IMR-90 (cell line): ENCODE data around the gene RSRC1. TPM values are rescaled to one million over a fixed set of nuclear protein-coding genes. Genes with fewer than 3 reads are reported as not detected.
A peak's percentile ranks its signal among the peaks of the same experiment; 100 is the strongest.

Experiments used
- ATAC-seq: fragments of 200-7000 bp; cut with Tn5 transposase; 2 replicates; pipeline ENCODE4 v1.9.1; 2020; ENCODE audit warnings: low read depth, mild to moderate bottlenecking, moderate library complexity
- BruUV-seq: library from RNA; stranded (reverse); fragments of 400-500 nt; replicated peaks from 2 replicates; lab custom pipeline; 2021; lab: Mats Ljungman, UMichigan
- CTCF ChIA-PET: fragments of 300-600 bp; formaldehyde crosslinking; extraction: SDS; loops from one replicate; lab custom pipeline; 2021; ENCODE audit warnings: antibody characterized with exemption; lab: Yijun Ruan, JAX
- POLR2A ChIA-PET: fragments of 300-600 bp; sonication (Branson Sonifier 250); formaldehyde crosslinking; loops from one replicate; lab custom pipeline; 2022; ENCODE audit warnings: antibody characterized with exemption; ENCODE audit not compliant: unreplicated experiment; lab: Charles Lee
- DNase-seq: peaks from one replicate; pipeline ENCODE4 v3.0.0; 2013
- H2AFZ ChIP-seq: replicated peaks from 2 replicates; pipeline ENCODE3; 2013; ENCODE audit warnings: low read length, mild to moderate bottlenecking; ENCODE audit not compliant: poor library complexity
- H2AK5ac ChIP-seq: 2 replicates; pipeline ENCODE4 v1.6.1; 2013; ENCODE audit warnings: low read depth, low read length, inconsistent platforms
- H2AK9ac ChIP-seq: replicated peaks from 2 replicates; pipeline ENCODE3; 2013; ENCODE audit warnings: mild to moderate bottlenecking, low read depth, low read length, moderate library complexity; ENCODE audit not compliant: poor library complexity
- H2BK120ac ChIP-seq: 2 replicates; pipeline ENCODE4 v1.6.1; 2013; ENCODE audit warnings: low read depth, low read length, inconsistent platforms
- H2BK15ac ChIP-seq: 3 replicates; pipeline ENCODE4 v1.6.1; 2013; ENCODE audit warnings: low read depth, low read length, inconsistent platforms
- H2BK20ac ChIP-seq: 2 replicates; pipeline ENCODE4 v1.6.1; 2013; ENCODE audit warnings: low read depth, mild to moderate bottlenecking, inconsistent platforms, low read length, moderate library complexity
- H2BK5ac ChIP-seq: 2 replicates; pipeline ENCODE4 v1.6.1; 2013; ENCODE audit warnings: mild to moderate bottlenecking, low read depth, low read length, inconsistent platforms; ENCODE audit not compliant: poor library complexity, severe bottlenecking
- H3K14ac ChIP-seq: replicated peaks from 2 replicates; pipeline ENCODE4 v1.6.1; 2013; ENCODE audit warnings: low read depth, low read length, inconsistent platforms
- H3K18ac ChIP-seq: 2 replicates; pipeline ENCODE4 v1.6.1; 2013; ENCODE audit warnings: low read depth, low read length, control low read depth
- H3K23ac ChIP-seq: 2 replicates; pipeline ENCODE4 v1.6.1; 2013; ENCODE audit warnings: low read depth, low read length, inconsistent platforms
- H3K27ac ChIP-seq: 2 replicates; pipeline ENCODE4 v1.5.1; 2013; ENCODE audit warnings: mild to moderate bottlenecking, control low read depth, low read length; ENCODE audit not compliant: insufficient read depth
- H3K27me3 ChIP-seq: 2 replicates; pipeline ENCODE4 v1.6.1; 2013; ENCODE audit warnings: low read length; ENCODE audit not compliant: control insufficient read depth, insufficient read depth
- H3K36me3 ChIP-seq: 2 replicates; pipeline ENCODE4 v1.6.1; 2013; ENCODE audit warnings: low read length, mixed read lengths; ENCODE audit not compliant: control insufficient read depth, insufficient read depth
- H3K4ac ChIP-seq: 2 replicates; pipeline ENCODE4 v1.6.1; 2013; ENCODE audit warnings: low read depth, low read length, inconsistent platforms
- H3K4me1 ChIP-seq: 2 replicates; pipeline ENCODE4 v1.6.1; 2013; ENCODE audit warnings: low read length, mixed read lengths; ENCODE audit not compliant: control insufficient read depth, insufficient read depth
- H3K4me2 ChIP-seq: 2 replicates; pipeline ENCODE4 v1.6.1; 2013; ENCODE audit warnings: low read depth, mild to moderate bottlenecking, control low read depth, low read length, moderate library complexity
- H3K4me3 ChIP-seq: 2 replicates; pipeline ENCODE4 v1.5.1; 2013; ENCODE audit warnings: low read depth, mild to moderate bottlenecking, control low read depth, low read length, moderate library complexity; ENCODE audit not compliant: insufficient read depth
- H3K56ac ChIP-seq: 2 replicates; pipeline ENCODE4 v1.6.1; 2013; ENCODE audit warnings: low read length, inconsistent platforms; ENCODE audit not compliant: insufficient read depth; ENCODE audit errors: extremely low read depth
- H3K79me1 ChIP-seq, 2 experiments: 2 replicates each; pipeline ENCODE4 v1.6.1; 2013; ENCODE audit warnings: low read length in 2 of 2, inconsistent platforms in 1 of 2, low read depth in 1 of 2
- H3K9ac ChIP-seq: 2 replicates; pipeline ENCODE4 v1.6.1; 2013; ENCODE audit warnings: low read depth, low read length, control low read depth
- H3K9me1 ChIP-seq: 2 replicates; pipeline ENCODE4 v1.6.1; 2013; ENCODE audit warnings: low read length, inconsistent platforms; ENCODE audit not compliant: insufficient read depth
- H3K9me3 ChIP-seq: 2 replicates; pipeline ENCODE4 v1.6.1; 2013; ENCODE audit warnings: low read length; ENCODE audit not compliant: control insufficient read depth, insufficient read depth
- H4K20me1 ChIP-seq: 2 replicates; pipeline ENCODE4 v1.6.1; 2013; ENCODE audit warnings: low read length, inconsistent platforms; ENCODE audit not compliant: insufficient read depth
- H4K5ac ChIP-seq: 2 replicates; pipeline ENCODE4 v1.6.1; 2013; ENCODE audit warnings: mild to moderate bottlenecking, low read depth, low read length, control low read depth
- H4K8ac ChIP-seq, 2 experiments: 2 replicates each; pipeline ENCODE4 v1.6.1; 2013; ENCODE audit warnings: low read depth in 2 of 2, low read length in 2 of 2, control low read depth in 1 of 2, inconsistent platforms in 1 of 2
- H4K91ac ChIP-seq: 2 replicates; pipeline ENCODE4 v1.6.1; 2013; ENCODE audit warnings: low read depth, low read length, inconsistent platforms; ENCODE audit not compliant: insufficient read depth
- CEBPB ChIP-seq: IDR thresholded peaks from 2 replicates; pipeline ENCODE4 v1.6.1; 2012; ENCODE audit warnings: low read depth, low read length, improper control_type of control experiment
- FOS ChIP-seq: fragments of 150-350 bp; IDR thresholded peaks from 2 replicates; pipeline ENCODE4 v1.6.1; 2016; ENCODE audit warnings: low read depth, low read length
- MAZ ChIP-seq: IDR thresholded peaks from 2 replicates; pipeline ENCODE4 v1.6.1; 2012; ENCODE audit warnings: low read depth, mild to moderate bottlenecking, low read length, improper control_type of control experiment, moderate library complexity, borderline replicate concordance
- dilution Hi-C: fragments of 300-500 bp; cut with HindIII; formaldehyde crosslinking; loops from one replicate; pipeline ENCODE4 v1.14.3; 2018; ENCODE audit warnings: low sequenced_read_pairs; ENCODE audit not compliant: unreplicated experiment
- in situ Hi-C: fragments of 300-500 bp; cut with MboI; formaldehyde crosslinking; loops from 3 replicates; pipeline ENCODE4 v1.14.3; 2019; ENCODE audit warnings: low sequenced_read_pairs, inconsistent platforms, mixed read lengths
- intact Hi-C: fragments of 100-400 bp; cut with micrococcal nuclease; formaldehyde crosslinking; loops from 2 replicates; pipeline ENCODE4 v1.10.0; 2022
- polyA plus RNA-seq, 3 experiments: library from polyadenylated mRNA; depleted of rRNA; stranded (reverse); fragments of >200 nt; gene quantifications; 2 replicates each; pipeline ENCODE4 v1.2.3, GENCODE V29; 2012; ENCODE audit warnings: low replicate concordance in 1 of 3
- total RNA-seq: library from RNA; depleted of rRNA; stranded (reverse); fragments of >200 nt; gene quantifications from 2 replicates; pipeline ENCODE4 v1.2.3, GENCODE V29; 2012

RSRC1 gene
- total and polyA plus RNA-seq, 2 of the 4 experiments (the other 2 are of a cell fraction), result 3.8 to 41.8 TPM

DNA sequence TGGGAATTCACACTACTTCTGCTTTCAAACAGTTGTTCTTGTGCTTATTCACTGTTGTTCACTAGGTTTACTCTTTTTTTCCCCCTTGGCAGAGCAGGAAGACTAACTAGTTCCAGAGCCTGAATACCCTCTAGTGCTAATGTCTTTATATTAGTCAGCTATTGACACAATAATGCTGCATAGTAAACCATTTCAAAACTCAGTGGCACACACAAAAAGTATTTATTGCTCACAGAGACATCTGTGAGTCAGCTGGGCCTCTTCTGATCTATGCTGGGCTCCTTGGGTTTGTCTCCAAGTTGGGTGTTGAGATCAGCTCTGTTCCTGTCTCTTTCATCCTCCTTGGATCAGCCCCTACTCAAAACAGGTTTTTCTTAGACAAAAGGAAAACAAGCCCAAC, 51.1 kb downstream of the RSRC1 start:
- TF ChIP-seq CEBPB (peak; percentile 83), FOS (peak; percentile 71), MAZ (no peak)
- Histone ChIP-seq H2BK120ac (no peak overlapping the region), H2AK5ac (0 out of 2 replicates have a peak overlapping the region, but pooled peaks have one; percentile 20), H3K4me3 (no peak overlapping the region), H4K91ac (no peak overlapping the region), H2BK20ac (no peak overlapping the region), H3K56ac (no peak overlapping the region), H3K27me3 (no peaks in the 10 kb centered on the region), H3K23ac (no peak overlapping the region), H4K5ac (no peak overlapping the region), H3K4me1 (no peaks in the 10 kb centered on the region; the same call in 1 of the 2 replicates), H2AFZ (no peak overlapping the region), H3K79me1 (no peaks in the 10 kb centered on the region; a peak in 1 of 4 replicates), H3K9ac (no peak overlapping the region), H3K9me3 (no peaks in the 10 kb centered on the region), H2BK5ac (no peak overlapping the region), H2BK15ac (no peak overlapping the region), H4K20me1 (0 out of 2 replicates have a peak, but pooled peaks cover 5% of the 10 kb centered on the region), H3K9me1 (no peaks in the 10 kb centered on the region), H4K8ac (no peak overlapping the region), H3K36me3 (no peaks in the 10 kb centered on the region), H3K4me2 (peak overlapping the region; percentile 48; the same call in 1 of the 2 replicates), H3K14ac (no peak overlapping the region), H3K4ac (no peak overlapping the region), H2AK9ac (no peak overlapping the region), H3K18ac (peak overlapping the region; percentile 16; the same call in 1 of the 2 replicates), H3K27ac (no peak overlapping the region)
- dilution Hi-C loops (no loop called here), intact Hi-C loops (loop anchor here (5.0 kb wide), 1 partner anchor 49 kb away; the partner anchor contains the start of gene RSRC1), in situ Hi-C loops (no loop called here)
- ATAC-seq (peak; percentile 95), DNase-seq (peak; percentile 86)
- ChIA-PET CTCF (interaction anchor here (1.0 kb wide), 1 partner anchor 9 kb away, joined by 5 read pairs; no protein-coding TSS in a partner anchor), POLR2A (no interaction called here)
- no TSS peak for BruUV-seq
